Kidney (tissue), 14 donors: ENCODE data around the gene THADA. TPM values are rescaled to one million over a fixed set of nuclear protein-coding genes. Genes with fewer than 3 reads are reported as not detected.
"Not testable (repeated sequence)": the region's sequence is repeated elsewhere in the genome, so short reads cannot be mapped to it uniquely, and the experiment has no call there.

Experiments
- DNase-seq, 5 donors: peaks; one replicate each; pipeline ENCODE4 v3.0.0-alpha.2; 2013 to 2020
- FAIRE-seq: peaks from 2 replicates; lab custom pipeline; 2012; peaks lifted over from hg19 to GRCh38; lab: Jason Lieb, UNC
- H3K27ac ChIP-seq, 2 donors: one replicate each; pipeline ENCODE4 v1.7.0; 2013; ENCODE audit warnings: low read depth in 2 of 2, low read length in 2 of 2, inconsistent platforms in 1 of 2
- H3K27me3 ChIP-seq: one replicate; pipeline ENCODE4 v1.7.1; 2013; ENCODE audit warnings: low read length, inconsistent platforms; ENCODE audit not compliant: control insufficient read depth, insufficient read depth
- H3K36me3 ChIP-seq, 3 donors: one replicate each; pipeline versions ENCODE4 v1.7.0 to v1.7.1; 2013; ENCODE audit warnings: low read length in 3 of 3, control low read depth in 1 of 3, inconsistent platforms in 1 of 3; ENCODE audit not compliant: insufficient read depth in 3 of 3, control insufficient read depth in 2 of 3
- H3K4me1 ChIP-seq, 3 donors: one replicate each; pipeline versions ENCODE4 v1.7.0 to v1.7.1; 2013; ENCODE audit warnings: low read length in 3 of 3, inconsistent platforms in 1 of 3, low read depth in 1 of 3; ENCODE audit not compliant: control insufficient read depth in 2 of 3, insufficient read depth in 2 of 3
- H3K4me3 ChIP-seq, 3 donors: one replicate each; pipeline versions ENCODE4 v1.7.0 to v1.8.1; 2013; ENCODE audit warnings: low read length in 3 of 3, control low read depth in 1 of 3, inconsistent platforms in 1 of 3
- H3K9ac ChIP-seq, 3 donors: one replicate each; pipeline versions ENCODE4 v1.7.0 to v1.7.1; 2013; ENCODE audit warnings: low read length in 3 of 3, control low read depth in 1 of 3, inconsistent platforms in 1 of 3
- H3K9me3 ChIP-seq, 3 donors: one replicate each; pipeline versions ENCODE4 v1.7.0 to v1.7.1; 2013; ENCODE audit warnings: low read length in 3 of 3, control low read depth in 1 of 3, inconsistent platforms in 1 of 3; ENCODE audit not compliant: control insufficient read depth in 2 of 3, insufficient read depth in 1 of 3
- CTCF ChIP-seq: IDR thresholded peaks from 3 replicates; pipeline ENCODE4 v1.5.1; 2012; ENCODE audit warnings: mild to moderate bottlenecking, moderate library complexity, borderline replicate concordance; ENCODE audit not compliant: insufficient read depth; ENCODE audit errors: extremely low read depth
- intact Hi-C: fragments of 100-400 bp; cut with DNase I; formaldehyde crosslinking; loops from one replicate; pipeline ENCODE4 v1.11.1; 2022
- polyA plus RNA-seq: library from polyadenylated mRNA; stranded (reverse); fragments of 350-450 nt; fragmentation: Illumina TruSeq; extraction: RNeasy Lipid Tissue Mini Kit (QIAGEN cat#74804); gene quantifications from one replicate; pipeline ENCODE4 v1.2.3, GENCODE V29; 2014; ENCODE audit warnings: low read depth, low replicate concordance; ENCODE audit not compliant: insufficient read depth
- total RNA-seq: library from RNA; stranded (reverse); fragmentation: NEBNext Ultra II Directional; extraction: Animal tissue kit (Norgen Biotek cat#: 25700); gene quantifications from one replicate; pipeline ENCODE4 v1.2.1, GENCODE V29; 2021
- donor health status: control.
- donor health status: control.
- donor health status: control.
- donor health status: control.
- donor health status: control.
- donor health status: DM: yes; HTN: yes; CAD: no.
- donor health status: Normal renal cell carcinoma (clear cell type).

Gene THADA
- total and polyA plus RNA-seq, 2 donors from 2014 or later = 21.4 to 45.1 TPM

DNA sequence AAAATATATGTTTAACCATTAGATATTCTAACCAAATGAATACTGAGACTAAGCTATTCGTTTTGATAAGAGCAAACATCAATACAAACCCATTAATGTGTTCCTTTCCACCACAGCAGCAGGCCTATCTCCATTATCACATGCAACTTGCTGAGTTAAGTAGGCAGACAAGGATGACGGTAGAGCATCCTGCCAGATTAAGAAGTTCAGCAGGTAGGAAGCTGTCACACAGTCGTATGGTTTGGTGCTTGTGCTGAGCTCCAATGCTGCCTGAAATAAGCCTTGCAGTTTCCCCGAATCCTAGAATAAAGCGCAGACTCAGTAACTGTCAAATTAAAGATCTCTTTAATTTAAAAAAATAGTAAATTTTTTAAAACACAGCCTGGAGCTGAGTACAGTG, 39.6 kb downstream of the THADA start:
- Histone ChIP-seq H3K27ac (no peak overlapping the region), H3K9me3 (no peaks in the 10 kb centered on the region), H3K4me3 (no peak overlapping the region), H3K27me3 (no peaks in the 10 kb centered on the region), H3K4me1 (no peaks in the 10 kb centered on the region), H3K36me3 (peaks cover 0 to 5% (median 2%) of the 10 kb centered on the region in 3 donors), H3K9ac (no peak overlapping the region)
- FAIRE-seq (no peak), DNase-seq (no peak)
- TF ChIP-seq CTCF = no peak
- intact Hi-C loops = no loop called here

- Histone ChIP-seq H3K4me3 (no peak overlapping the region), H3K9me3 (no peaks in the 10 kb centered on the region), H3K4me1 (no peaks in the 10 kb centered on the region), H3K27me3 (no peaks in the 10 kb centered on the region), H3K36me3 (peaks cover 0 to 7% (median 2%) of the 10 kb centered on the region in 3 donors), H3K27ac (no peak overlapping the region), H3K9ac (no peak overlapping the region)
- FAIRE-seq = no peak
- TF ChIP-seq CTCF = no peak
- DNase-seq = no peak
- intact Hi-C loops = no loop called here
These were observed 42.4 kb downstream of the THADA start for GRCh38 chr2:43553341-43553855.

- Histone ChIP-seq H3K36me3 (peaks cover 0 to 7% (median 2%) of the 10 kb centered on the region in 3 donors), H3K4me3 (no peak overlapping the region), H3K9me3 (no peaks in the 10 kb centered on the region), H3K27ac (no peak overlapping the region), H3K4me1 (no peaks in the 10 kb centered on the region), H3K9ac (no peak overlapping the region), H3K27me3 (no peaks in the 10 kb centered on the region)
- no peak for TF ChIP-seq CTCF
- DNase-seq (peak in 2 of 5 donors; percentile 22 to 27), FAIRE-seq (no peak)
- intact Hi-C loops = no loop called here
These were observed 43.8 kb downstream of the THADA start for GRCh38 chr2:43551990-43552389.

- H3K27me3 ChIP-seq, H3K27ac ChIP-seq, H3K36me3 ChIP-seq, intact Hi-C loops, H3K9me3 ChIP-seq, H3K4me1 ChIP-seq, FAIRE-seq, H3K4me3 ChIP-seq, H3K9ac ChIP-seq, DNase-seq: not testable (repeated sequence)
These were observed 47.5 kb downstream of the THADA start for GRCh38 chr2:43548381-43548780.
